Loucy (cell line): ENCODE data around the gene EIF4G3.

ENCODE experiments used
- H2AFZ ChIP-seq: fragments of 200-600 bp; sonication (generic); 2 replicates; pipeline ENCODE4 v1.6.0; 2016; ENCODE audit warnings: antibody characterized with exemption, mild to moderate bottlenecking, low read length, moderate library complexity
- H3F3A ChIP-seq: fragments of 200-600 bp; 2 replicates; pipeline ENCODE4 v1.6.0; 2016; ENCODE audit warnings: antibody characterized with exemption, low read depth, mild to moderate bottlenecking
- H3K27me3 ChIP-seq: fragments of 200-600 bp; sonication (generic); 2 replicates; pipeline ENCODE4 v1.6.1; 2014; ENCODE audit warnings: low read length, mild to moderate bottlenecking; ENCODE audit not compliant: insufficient read depth, poor library complexity, severe bottlenecking
- H3K36me3 ChIP-seq: fragments of 200-600 bp; sonication (generic); 2 replicates; pipeline ENCODE4 v1.6.1; 2016; ENCODE audit warnings: low read length; ENCODE audit not compliant: insufficient read depth
- H3K4me1 ChIP-seq: fragments of 200-600 bp; sonication (generic); 2 replicates; pipeline ENCODE4 v1.5.1; 2014; ENCODE audit warnings: low read length, mild to moderate bottlenecking; ENCODE audit not compliant: insufficient read depth, poor library complexity, severe bottlenecking
- H3K4me2 ChIP-seq: fragments of 200-600 bp; sonication (generic); 2 replicates; pipeline ENCODE4 v1.6.0; 2014; ENCODE audit warnings: antibody characterized with exemption, low read length, low read depth, mild to moderate bottlenecking; ENCODE audit not compliant: poor library complexity, severe bottlenecking
- H3K4me3 ChIP-seq: fragments of 200-600 bp; sonication (generic); 2 replicates; pipeline ENCODE4 v1.5.1; 2014; ENCODE audit warnings: low read length, mild to moderate bottlenecking, mixed read lengths; ENCODE audit not compliant: poor library complexity, severe bottlenecking
- H3K79me2 ChIP-seq: fragments of 200-600 bp; sonication (generic); 2 replicates; pipeline ENCODE4 v1.6.1; 2014; ENCODE audit warnings: low read length; ENCODE audit not compliant: insufficient read depth
- H3K9ac ChIP-seq: fragments of 200-600 bp; sonication (generic); 2 replicates; pipeline ENCODE4 v1.6.0; 2014; ENCODE audit warnings: mild to moderate bottlenecking, low read depth, low read length, moderate library complexity; ENCODE audit not compliant: poor library complexity, severe bottlenecking
- H3K9me2 ChIP-seq: fragments of 200-600 bp; sonication (generic); replicated peaks from 2 replicates; pipeline ENCODE4 v1.6.1; 2016; ENCODE audit warnings: low read depth, low read length, mixed read lengths
- H3K9me3 ChIP-seq: fragments of 200-600 bp; sonication (generic); 2 replicates; pipeline ENCODE4 v1.6.1; 2014; ENCODE audit warnings: mild to moderate bottlenecking, antibody characterized with exemption, low read length, low read depth; ENCODE audit not compliant: insufficient read depth
- H4K20me1 ChIP-seq: fragments of 200-600 bp; sonication (generic); 2 replicates; pipeline ENCODE4 v1.6.0; 2014; ENCODE audit warnings: antibody characterized with exemption, low read length, mild to moderate bottlenecking; ENCODE audit not compliant: insufficient read depth, poor library complexity, severe bottlenecking
- EZH2phosphoT487 ChIP-seq: fragments of 200-600 bp; IDR thresholded peaks from 2 replicates; pipeline ENCODE4 v1.6.1; 2018; ENCODE audit warnings: antibody characterized with exemption, mild to moderate bottlenecking, moderate library complexity, borderline replicate concordance
- TF ChIP-seq, protein P1 (sequence below): fragments of 200-600 bp; sonication (generic); conservative IDR thresholded peaks from 2 replicates; pipeline ENCODE4 v1.5.1; 2014; ENCODE audit warnings: mild to moderate bottlenecking, antibody characterized with exemption, low read length

The EIF4G3 gene

GRCh38 chr1:21149855-21150432 lies 26.8 kb downstream of the EIF4G3 start:
- Histone ChIP-seq H4K20me1 (peaks cover 4% of the 10 kb centered on the region), H3K9me3 (no peaks in the 10 kb centered on the region), H3K4me1 (peaks cover 24% of the 10 kb centered on the region), H3K9me2 (no peaks in the 10 kb centered on the region), H3K4me2 (peak overlapping the region; percentile 43), H3K36me3 (no peaks in the 10 kb centered on the region; the same call in 1 of the 2 replicates), H3K79me2 (peaks cover 26% of the 10 kb centered on the region), H3K27me3 (no peaks in the 10 kb centered on the region), H3K4me3 (no peak overlapping the region), H3F3A (0 out of 2 replicates have a peak, but pooled peaks cover 6% of the 10 kb centered on the region), H2AFZ (no peak overlapping the region), H3K9ac (no peak overlapping the region)
- no peak for TF ChIP-seq EZH2phosphoT487
- TF ChIP-seq, protein P1, sequence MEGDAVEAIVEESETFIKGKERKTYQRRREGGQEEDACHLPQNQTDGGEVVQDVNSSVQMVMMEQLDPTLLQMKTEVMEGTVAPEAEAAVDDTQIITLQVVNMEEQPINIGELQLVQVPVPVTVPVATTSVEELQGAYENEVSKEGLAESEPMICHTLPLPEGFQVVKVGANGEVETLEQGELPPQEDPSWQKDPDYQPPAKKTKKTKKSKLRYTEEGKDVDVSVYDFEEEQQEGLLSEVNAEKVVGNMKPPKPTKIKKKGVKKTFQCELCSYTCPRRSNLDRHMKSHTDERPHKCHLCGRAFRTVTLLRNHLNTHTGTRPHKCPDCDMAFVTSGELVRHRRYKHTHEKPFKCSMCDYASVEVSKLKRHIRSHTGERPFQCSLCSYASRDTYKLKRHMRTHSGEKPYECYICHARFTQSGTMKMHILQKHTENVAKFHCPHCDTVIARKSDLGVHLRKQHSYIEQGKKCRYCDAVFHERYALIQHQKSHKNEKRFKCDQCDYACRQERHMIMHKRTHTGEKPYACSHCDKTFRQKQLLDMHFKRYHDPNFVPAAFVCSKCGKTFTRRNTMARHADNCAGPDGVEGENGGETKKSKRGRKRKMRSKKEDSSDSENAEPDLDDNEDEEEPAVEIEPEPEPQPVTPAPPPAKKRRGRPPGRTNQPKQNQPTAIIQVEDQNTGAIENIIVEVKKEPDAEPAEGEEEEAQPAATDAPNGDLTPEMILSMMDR = no peak

DNA sequence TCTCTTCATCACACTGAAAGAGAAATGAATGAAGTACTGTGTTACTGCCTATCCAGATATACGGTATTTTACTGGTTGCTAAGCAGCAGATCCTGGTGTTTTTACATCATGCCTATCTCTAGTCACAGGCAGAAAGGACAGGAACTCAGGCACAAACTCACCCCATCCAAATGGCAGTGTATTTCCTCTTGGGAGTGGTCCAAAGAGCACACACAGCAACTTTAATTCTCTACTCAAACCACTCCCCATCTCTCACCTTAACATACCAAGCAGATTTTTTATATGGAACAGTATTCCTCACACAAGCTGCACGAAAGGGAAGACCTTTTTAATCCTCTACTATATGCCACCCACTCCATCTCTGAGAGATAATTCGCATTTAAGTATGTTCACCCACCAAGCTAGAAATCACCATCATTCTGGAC lies 27.3 kb downstream of the EIF4G3 start:
- Histone ChIP-seq H3K27me3 (no peaks in the 10 kb centered on the region), H4K20me1 (peaks cover 4% of the 10 kb centered on the region), H3F3A (0 out of 2 replicates have a peak, but pooled peaks cover 6% of the 10 kb centered on the region), H3K9ac (no peak overlapping the region), H3K36me3 (no peaks in the 10 kb centered on the region; the same call in 1 of the 2 replicates), H3K9me2 (no peaks in the 10 kb centered on the region), H3K9me3 (no peaks in the 10 kb centered on the region), H3K4me1 (peaks cover 21% of the 10 kb centered on the region), H3K79me2 (peaks cover 26% of the 10 kb centered on the region), H3K4me2 (peak overlapping the region; percentile 43), H2AFZ (no peak overlapping the region), H3K4me3 (no peak overlapping the region)
- TF ChIP-seq EZH2phosphoT487 = no peak
- TF ChIP-seq, protein P1 = no peak

DNA sequence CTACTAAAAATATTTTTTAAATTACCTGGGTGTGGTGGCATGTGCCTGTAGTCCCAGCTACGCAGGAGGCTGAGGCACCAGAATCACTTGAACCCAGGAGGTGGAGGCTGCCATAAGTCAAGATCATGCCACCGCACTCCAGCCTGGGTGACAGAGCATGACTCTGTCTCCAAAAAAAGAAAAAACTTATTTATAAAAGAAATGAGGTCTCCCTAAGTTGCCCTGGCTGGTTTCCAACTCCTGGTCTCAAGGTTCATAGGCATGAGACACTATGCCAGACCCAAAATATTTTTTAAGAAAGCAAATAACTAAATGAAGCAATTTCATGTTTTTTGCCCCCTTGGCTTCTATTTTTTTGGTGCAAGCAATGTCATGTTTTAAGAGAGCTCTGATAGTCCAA lies 32.9 kb downstream of the EIF4G3 start:
- H3K36me3 ChIP-seq = no peaks in the 10 kb centered on the region; the same call in 1 of the 2 replicates
- H2AFZ ChIP-seq = no peak overlapping the region
- TF ChIP-seq, protein P1 = no peak
- no peaks in the 10 kb centered on the region for H3K27me3 ChIP-seq
- H3K4me3 ChIP-seq = no peak overlapping the region
- no peaks in the 10 kb centered on the region for H3K9me3 ChIP-seq
- no peaks in the 10 kb centered on the region for H3F3A ChIP-seq
- peaks cover 24% of the 10 kb centered on the region for H3K79me2 ChIP-seq
- no peak overlapping the region for H3K4me2 ChIP-seq
- H4K20me1 ChIP-seq = no peaks in the 10 kb centered on the region
- no peaks in the 10 kb centered on the region for H3K9me2 ChIP-seq
- no peak overlapping the region for H3K9ac ChIP-seq
- no peaks in the 10 kb centered on the region for H3K4me1 ChIP-seq
